GM12878 (cell line): ENCODE data around the gene PAPPA. TPM values are rescaled to one million over a fixed set of nuclear protein-coding genes. Genes with fewer than 3 reads are reported as not detected.

Experiments used
- ATAC-seq: fragments of 200-7000 bp; cut with Tn5 transposase; 3 replicates; pipeline ENCODE4 v1.9.1; 2020; ENCODE audit warnings: mild to moderate bottlenecking, moderate library complexity
- BruUV-seq: library from RNA; stranded (reverse); fragments of 400-500 nt; replicated peaks from 2 replicates; lab custom pipeline; 2021; lab: Mats Ljungman, UMichigan
- CTCF ChIA-PET: fragments of 300-600 bp; sonication (Branson Sonifier 250); formaldehyde crosslinking; extraction: SDS; loops from one replicate; lab custom pipeline; 2021; ENCODE audit warnings: inconsistent platforms; lab: Yijun Ruan, JAX
- POLR2A ChIA-PET: fragments of 350-600 bp; formaldehyde crosslinking; extraction: SDS; loops from one replicate; lab custom pipeline; 2021; ENCODE audit warnings: inconsistent platforms; lab: Charles Lee
- RAD21 ChIA-PET: fragments of 300-600 bp; sonication (Branson Sonifier 250); formaldehyde crosslinking; loops from one replicate; lab custom pipeline; 2023; ENCODE audit warnings: antibody characterized with exemption; ENCODE audit not compliant: unreplicated experiment; lab: Charles Lee
- SMC1A ChIA-PET: fragments of 300-600 bp; sonication (Branson Sonifier 250); formaldehyde crosslinking; loops from one replicate; lab custom pipeline; 2023; ENCODE audit not compliant: unreplicated experiment, uncharacterized antibody; lab: Charles Lee
- DNase-seq: peaks from one replicate; pipeline ENCODE4 v3.0.0-alpha.2; 2011; ENCODE audit warnings: low read depth, low spot score
- FAIRE-seq: peaks from 3 replicates; lab custom pipeline; 2011; peaks lifted over from hg19 to GRCh38; lab: Jason Lieb, UNC
- H2AFZ ChIP-seq: 2 replicates; pipeline ENCODE4 v1.6.0; 2011; ENCODE audit warnings: low read depth, low read length, control low read depth; ENCODE audit not compliant: control insufficient read depth
- H3K27ac ChIP-seq: 2 replicates; pipeline ENCODE4 v1.5.1; 2011; ENCODE audit warnings: control low read depth; ENCODE audit not compliant: control insufficient read depth, insufficient read depth
- H3K27me3 ChIP-seq, 2 experiments: replicated peaks in 1 of 2; 2 replicates each; pipeline versions ENCODE4 v1.6.0 to v1.6.1; 2011; ENCODE audit warnings: low read length in 1 of 2; ENCODE audit not compliant: control insufficient read depth in 2 of 2, insufficient read depth in 2 of 2
- H3K36me3 ChIP-seq, 2 experiments: 2 replicates each; pipeline ENCODE4 v1.5.1; 2011; ENCODE audit warnings: low read length in 1 of 2; ENCODE audit not compliant: control insufficient read depth in 2 of 2, insufficient read depth in 2 of 2
- H3K4me1 ChIP-seq: 2 replicates; pipeline ENCODE4 v1.6.1; 2011; ENCODE audit warnings: mild to moderate bottlenecking, low read length, moderate library complexity, mixed read lengths; ENCODE audit not compliant: control insufficient read depth, insufficient read depth
- H3K4me2 ChIP-seq: 2 replicates; pipeline ENCODE4 v1.6.0; 2011; ENCODE audit warnings: control low read depth; ENCODE audit not compliant: control insufficient read depth, insufficient read depth
- H3K4me3 ChIP-seq: fragments of 200-600 bp; sonication (generic); 2 replicates; pipeline ENCODE4 v1.5.1; 2016
- H3K79me2 ChIP-seq: 2 replicates; pipeline ENCODE4 v1.6.0; 2011; ENCODE audit warnings: low read length; ENCODE audit not compliant: control insufficient read depth, insufficient read depth
- H3K9ac ChIP-seq: 2 replicates; pipeline ENCODE4 v1.8.0; 2011; ENCODE audit warnings: low read length, control low read depth, mixed read lengths; ENCODE audit not compliant: control insufficient read depth, insufficient read depth
- H3K9me3 ChIP-seq: replicated peaks from 3 replicates; pipeline ENCODE4 v1.5.1; 2011; ENCODE audit warnings: mild to moderate bottlenecking, low read length; ENCODE audit not compliant: control insufficient read depth, insufficient read depth
- H4K20me1 ChIP-seq: 2 replicates; pipeline ENCODE4 v1.6.0; 2011; ENCODE audit not compliant: control insufficient read depth, insufficient read depth
- ATF3 ChIP-seq: IDR thresholded peaks from 2 replicates; pipeline ENCODE4 v1.6.1; 2011; ENCODE audit warnings: low read depth, mild to moderate bottlenecking, low read length, moderate library complexity, borderline replicate concordance; ENCODE audit errors: extremely low read depth
- CTCF ChIP-seq, 3 experiments: IDR thresholded peaks in 2 of 3; conservative IDR thresholded peaks in 1 of 3; 2 replicates each; pipeline ENCODE4 v1.5.1; 2011; ENCODE audit warnings: low read depth in 3 of 3, low read length in 3 of 3, mild to moderate bottlenecking in 3 of 3, control low read depth in 2 of 3, moderate library complexity in 2 of 3, inconsistent platforms in 1 of 3, mixed read lengths in 1 of 3; ENCODE audit not compliant: control insufficient read depth in 2 of 3, insufficient read depth in 1 of 3; ENCODE audit errors: extremely low read depth in 1 of 3
- WGBS: methylation state at CpG from one replicate; pipeline ENCODE4 v1.1.6; 2016; ENCODE audit warnings: low lambda C conversion rate; ENCODE audit not compliant: insufficient replicate concordance, insufficient coverage; ENCODE audit errors: missing lambda C conversion rate; 5-methylcytosine and 5-hydroxymethylcytosine counted together
- in situ Hi-C: fragments of 300-500 bp; cut with MboI; formaldehyde crosslinking; loops from 9 replicates; pipeline ENCODE4 v1.14.3; 2018; ENCODE audit warnings: mixed read lengths
- intact Hi-C: fragments of 100-400 bp; cut with micrococcal nuclease; formaldehyde crosslinking; loops from one replicate; pipeline ENCODE4 v1.14.2; 2022; ENCODE audit not compliant: unreplicated experiment
- polyA plus RNA-seq, 11 experiments: library from polyadenylated mRNA; depleted of rRNA in 4 of 11; unstranded in 6 of 11; stranded (reverse) in 5 of 11; fragments of >200 nt; fragmentation: Nextera tagmentation in 4 of 11; fragmentation: Illumina TruSeq in 1 of 11; extraction: Ambion mirVana in 4 of 11; extraction: Trizol in 1 of 11; gene quantifications; 1 replicate in 1 of 11; 2 replicates in 10 of 11; pipeline versions ENCODE4 v1.2.1 to v1.2.3, GENCODE V29; 2011 to 2016; ENCODE audit warnings: inconsistent platforms in 2 of 11, missing spikeins in 2 of 11, low read depth in 1 of 11
- total RNA-seq, 4 experiments: library from RNA; depleted of rRNA in 3 of 4; stranded (reverse); fragments of >200 nt in 3 of 4; fragmentation: Illumina TruSeq in 1 of 4; extraction: Trizol in 1 of 4; gene quantifications; 2 replicates each; pipeline versions ENCODE4 v1.2.1 to v1.2.3, GENCODE V29; 2013 to 2021

PAPPA gene
- total and polyA plus RNA-seq, 10 of the 15 experiments (the other 5 are each of a cell fraction or from before 2014, with no cell fraction given): under 0.01 to 0.19 (median 0.02) TPM; not detected in 4

GRCh38 chr9:116152390-116152789 lies 1.2 kb upstream of the PAPPA start:
- H2AFZ ChIP-seq: no peak overlapping the region
- H3K4me1 ChIP-seq: no peaks in the 10 kb centered on the region
- no peaks in the 10 kb centered on the region for H3K79me2 ChIP-seq
- H4K20me1 ChIP-seq: no peaks in the 10 kb centered on the region
- H3K4me3 ChIP-seq: no peak overlapping the region
- H3K36me3 ChIP-seq: no peaks in the 10 kb centered on the region
- 58% methylated on average over 2 of the region's 2 CpGs for WGBS
- ATAC-seq (no peak), DNase-seq (no peak), FAIRE-seq (no peak)
- in situ Hi-C loops (loop anchor here (5.0 kb wide), 1 partner anchor 500 kb away; no protein-coding TSS in a partner anchor), intact Hi-C loops (loop anchor here (2.0 kb wide), 1 partner anchor 420 kb away; no protein-coding TSS in a partner anchor)
- no peak overlapping the region for H3K27ac ChIP-seq
- H3K9me3 ChIP-seq: no peaks in the 10 kb centered on the region
- BruUV-seq: no TSS peak
- H3K27me3 ChIP-seq: peaks cover 8 to 12% of the 10 kb centered on the region in 2 experiments
- ChIA-PET CTCF (interaction anchor here (0.8 to 3.5 kb wide), 10 partner anchors 11 to 569 kb away, joined by 3 to 13 read pairs (median 4); no protein-coding TSS in a partner anchor), RAD21 (interaction anchor here (0.5 to 1.4 kb wide), 2 partner anchors 418 to 647 kb away, joined by 3 read pairs; no protein-coding TSS in a partner anchor), SMC1A (interaction anchor here (1.0 to 1.7 kb wide), 4 partner anchors 9 to 542 kb away, joined by 3 to 6 read pairs (median 4); no protein-coding TSS in a partner anchor), POLR2A (no interaction called here)
- no peak overlapping the region for H3K9ac ChIP-seq
- no peak overlapping the region for H3K4me2 ChIP-seq
- TF ChIP-seq ATF3 (no peak), CTCF (IDR thresholded peaks at IDR 0.05 in 2 of 3, conservative IDR thresholded peaks at IDR 0.05 in 1 of 3; ENCODE audit: control insufficient read depth in 2 of 3, extremely low read depth in 1 of 3, insufficient read depth in 1 of 3, low read depth in 3 of 3, low read length in 3 of 3) (peak in 1 of 3 experiments; percentile 15; a peak in 2 of 6 replicates)
